ENCODE data around the gene TTLL10. TPM values are rescaled to one million over a fixed set of nuclear protein-coding genes. Genes with fewer than 3 reads are reported as not detected.

Gene TTLL10
- total RNA-seq, 1 experiment from 2014 or later, result 0.29 TPM

GRCh38 chr1:1245178-1245816 lies 71.6 kb downstream of the TTLL10 start:
- Histone ChIP-seq H3K9me3 (no peaks in the 10 kb centered on the region), H3K4me1 (peaks cover 7% of the 10 kb centered on the region; the same call in 1 of the 2 replicates), H3K27me3 (replicated peaks; ENCODE audit: control insufficient read depth, insufficient read depth, low read length) (no peaks in the 10 kb centered on the region), H3K4me3 (ENCODE audit: low read depth, low read length) (no peak overlapping the region), H3K36me3 (ENCODE audit: control insufficient read depth, insufficient read depth, low read length) (no peaks in the 10 kb centered on the region)
- Mint-ChIP-seq H3K4me1 (ENCODE audit: low read depth, unreplicated experiment) (no peaks in the 10 kb centered on the region), H3K4me3 (ENCODE audit: unreplicated experiment) (no peak overlapping the region), H3K9me3 (ENCODE audit: unreplicated experiment) (no peaks in the 10 kb centered on the region), H3K36me3 (ENCODE audit: insufficient read depth, unreplicated experiment) (peaks cover 17% of the 10 kb centered on the region), H3K27me3 (ENCODE audit: insufficient read depth, unreplicated experiment) (no peaks in the 10 kb centered on the region), H3K27ac (ENCODE audit: unreplicated experiment) (no peak overlapping the region)
- BruUV-seq (replicated peaks), result no TSS peak
- TF ChIP-seq CTCF (IDR thresholded peaks at IDR 0.05; ENCODE audit: insufficient read depth in 1 of 2, low read depth in 1 of 2, low read length in 1 of 2, severe bottlenecking in 1 of 2, unreplicated experiment in 1 of 2), result no peak
- intact Hi-C loops (cut with micrococcal nuclease; ENCODE audit: unreplicated experiment), result no loop called here
- DNase-seq, result no peak
- CTCF ChIA-PET, result no interaction called here
- POLR2A ChIA-PET, result no interaction called here

DNA sequence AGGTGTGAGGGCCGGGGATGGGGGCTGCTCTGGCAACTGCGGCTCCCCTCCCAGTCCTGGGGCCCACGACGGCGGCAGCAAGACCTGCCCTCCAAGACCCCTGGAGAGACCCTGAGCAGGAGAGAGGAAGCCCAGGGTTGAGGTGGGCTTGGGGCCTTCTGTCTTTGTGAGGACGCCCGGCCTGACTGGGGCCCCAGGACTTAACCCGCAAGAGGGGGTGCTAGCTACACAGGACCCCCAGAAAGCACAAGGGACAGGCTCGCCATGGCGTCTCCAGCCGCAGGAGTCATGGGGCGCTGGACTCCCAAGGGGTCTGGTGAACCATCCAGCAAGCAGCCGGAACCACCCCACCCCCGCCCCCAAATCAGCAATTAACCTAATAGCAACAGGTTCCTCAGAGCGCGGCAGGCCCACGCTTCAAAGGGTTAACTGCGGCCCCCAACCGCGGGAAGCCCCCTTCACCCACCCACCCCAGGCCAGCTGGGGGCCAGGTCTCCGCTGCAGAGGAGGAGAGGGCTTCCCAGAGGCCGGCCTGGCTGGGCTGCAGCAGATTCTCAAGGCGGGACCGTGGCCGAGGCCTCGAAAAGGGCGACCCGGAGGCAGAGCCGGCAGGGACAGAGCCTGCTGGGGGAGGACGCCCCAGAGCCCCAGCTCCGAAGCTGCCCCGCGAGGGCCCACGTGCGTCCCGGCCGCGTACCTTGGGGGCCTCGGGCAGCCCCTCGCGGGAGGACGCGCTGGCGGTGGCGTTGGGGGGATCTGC lies 72.3 kb downstream of the TTLL10 start:
- ChIA-PET POLR2A (no interaction called here), CTCF (no interaction called here)
- no peak for TF ChIP-seq CTCF (IDR thresholded peaks at IDR 0.05; ENCODE audit: insufficient read depth in 1 of 2, low read depth in 1 of 2, low read length in 1 of 2, severe bottlenecking in 1 of 2, unreplicated experiment in 1 of 2)
- Histone ChIP-seq H3K4me3 (ENCODE audit: low read depth, low read length) (no peak overlapping the region), H3K36me3 (ENCODE audit: control insufficient read depth, insufficient read depth, low read length) (no peaks in the 10 kb centered on the region), H3K4me1 (peaks cover 7% of the 10 kb centered on the region; the same call in 1 of the 2 replicates), H3K9me3 (no peaks in the 10 kb centered on the region), H3K27me3 (replicated peaks; ENCODE audit: control insufficient read depth, insufficient read depth, low read length) (no peaks in the 10 kb centered on the region)
- Mint-ChIP-seq H3K27me3 (ENCODE audit: insufficient read depth, unreplicated experiment) (no peaks in the 10 kb centered on the region), H3K27ac (ENCODE audit: unreplicated experiment) (no peak overlapping the region), H3K4me1 (ENCODE audit: low read depth, unreplicated experiment) (no peaks in the 10 kb centered on the region), H3K36me3 (ENCODE audit: insufficient read depth, unreplicated experiment) (peaks cover 16% of the 10 kb centered on the region), H3K4me3 (ENCODE audit: unreplicated experiment) (no peak overlapping the region), H3K9me3 (ENCODE audit: unreplicated experiment) (no peaks in the 10 kb centered on the region)
- DNase-seq, result no peak
- intact Hi-C loops (cut with micrococcal nuclease; ENCODE audit: unreplicated experiment), result no loop called here
- BruUV-seq (replicated peaks), result no TSS peak

DNA sequence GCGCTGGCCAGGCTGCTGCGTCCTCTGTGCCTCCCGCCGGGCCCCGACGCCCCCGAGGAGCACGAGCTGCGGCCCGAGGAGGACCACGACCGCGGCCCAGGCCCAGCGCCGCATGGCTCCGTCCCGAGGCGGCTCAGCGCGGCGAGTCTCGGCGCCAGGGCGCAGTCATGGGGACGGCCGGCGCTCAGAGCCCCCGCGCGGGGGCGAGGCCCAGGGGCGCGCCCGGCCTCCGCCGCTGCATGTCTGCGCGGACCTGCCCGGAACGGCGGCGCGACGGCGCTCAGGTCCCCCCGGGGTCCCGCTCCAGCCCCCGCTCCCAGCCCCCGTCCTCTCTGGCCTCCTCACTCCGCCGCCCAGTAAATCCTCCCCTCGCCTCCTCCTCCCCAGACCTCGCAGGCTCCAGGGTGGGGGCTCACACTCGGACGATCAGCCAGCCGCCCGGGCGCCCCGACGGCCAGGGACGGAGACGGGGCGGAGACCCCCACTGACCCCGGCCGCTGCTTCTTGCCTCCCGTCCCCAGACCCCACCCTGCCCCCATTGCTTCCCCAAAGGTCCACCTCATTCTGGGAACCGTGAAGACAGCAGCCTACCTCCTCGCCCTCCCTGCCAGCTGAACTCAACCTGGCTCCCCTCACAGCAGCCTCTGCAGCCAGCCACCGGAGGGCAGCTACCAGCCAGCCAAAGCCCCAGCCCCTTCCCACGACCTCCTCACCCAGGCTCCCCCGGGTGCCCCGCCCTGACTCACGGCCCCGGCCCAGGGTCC lies 73.1 kb downstream of the TTLL10 start, which contains the start of gene C1QTNF12:
Gene C1QTNF12, minus strand, starts transcription at position 146 of the 764 bp plus-strand sequence. Its CDS starts 32 bp downstream, at position 114.
- H3K4me1 Mint-ChIP-seq (ENCODE audit: low read depth, unreplicated experiment), result no peaks in the 10 kb centered on the region
- H3K36me3 Mint-ChIP-seq (ENCODE audit: insufficient read depth, unreplicated experiment), result peaks cover 9% of the 10 kb centered on the region
- POLR2A ChIA-PET, result no interaction called here
- TF ChIP-seq CTCF (IDR thresholded peaks at IDR 0.05; ENCODE audit: insufficient read depth in 1 of 2, low read depth in 1 of 2, low read length in 1 of 2, severe bottlenecking in 1 of 2, unreplicated experiment in 1 of 2), result no peak
- H3K36me3 ChIP-seq (ENCODE audit: control insufficient read depth, insufficient read depth, low read length), result no peaks in the 10 kb centered on the region
- H3K4me3 Mint-ChIP-seq (ENCODE audit: unreplicated experiment), result no peak within 1 kb of the TSS
- H3K27me3 ChIP-seq (replicated peaks; ENCODE audit: control insufficient read depth, insufficient read depth, low read length), result no peaks in the 10 kb centered on the region
- no peaks in the 10 kb centered on the region for H3K9me3 ChIP-seq
- H3K4me3 ChIP-seq (ENCODE audit: low read depth, low read length), result no peak within 1 kb of the TSS
- no peak within 1 kb of the TSS for H3K27ac Mint-ChIP-seq (ENCODE audit: unreplicated experiment)
- H3K27me3 Mint-ChIP-seq (ENCODE audit: insufficient read depth, unreplicated experiment), result no peaks in the 10 kb centered on the region
- no peak for DNase-seq
- intact Hi-C loops (cut with micrococcal nuclease; ENCODE audit: unreplicated experiment), result no loop called here
- H3K9me3 Mint-ChIP-seq (ENCODE audit: unreplicated experiment), result no peaks in the 10 kb centered on the region
- CTCF ChIA-PET, result interaction anchor here (0.6 kb wide), 1 partner anchor 264 kb away, joined by 7 read pairs; no protein-coding TSS in a partner anchor
- BruUV-seq (replicated peaks), result no TSS peak
- peaks cover 7% of the 10 kb centered on the region; the same call in 1 of the 2 replicates for H3K4me1 ChIP-seq

Data from Caco-2 (cell line).